ENCODE data around the gene SEC14L2. TPM values are rescaled to one million over a fixed set of nuclear protein-coding genes. Genes with fewer than 3 reads are reported as not detected.

Gene SEC14L2
- polyA plus RNA-seq, 2 of the 4 experiments (the other 2 are of a cell fraction), result 12.8 to 15.2 TPM

GRCh38 chr22:30474121-30474520, 77.3 kb downstream of the SEC14L2 start (continued):
- TF ChIP-seq REST (IDR thresholded peaks at IDR 0.05), result no peak
- TF ChIP-seq USF2 (IDR thresholded peaks at IDR 0.05), result no peak
- TF ChIP-seq ZSCAN20 (CRISPR knock-in tag; IDR thresholded peaks at IDR 0.05), result no peak
- no peak for TF ChIP-seq POLR2A (IDR thresholded peaks at IDR 0.05; ENCODE audit: low read length)
- no peak for TF ChIP-seq NPAS2 (CRISPR knock-in tag; IDR thresholded peaks at IDR 0.05; ENCODE audit: borderline replicate concordance)
- TF ChIP-seq CEBPB (IDR thresholded peaks at IDR 0.05), result no peak
- TF ChIP-seq TFCP2L1 (CRISPR knock-in tag; IDR thresholded peaks at IDR 0.05), result no peak
- TF ChIP-seq SMC3 (IDR thresholded peaks at IDR 0.05), result no peak

Small RNA genes within 50 kb of the gene (small RNA-seq; reads per million reads assigned to genes)
- 0 reads per million in 6 experiments for gene AC004832.3
- gene RNU6-564P, result 0 reads per million in 6 experiments

Other genes with a start within 250 kb of the SEC14L2 start
- 54.5 and 64.7 TPM in 2 replicates for gene LIF, start 150.3 kb upstream of the SEC14L2 start, polyA plus RNA-seq (2011; rRNA removed)
- gene LIF, start 150.3 kb upstream of the SEC14L2 start, polyA plus RNA-seq (2017; fragmentation: RNase III; extraction: RNeasy Plus Mini Kit Qiagen cat#74134 plus additional on column Dnase treatment), result 40.7 to 49.3 TPM (median 44.3 TPM) in 3 replicates
- gene OSM, start 130.2 kb upstream of the SEC14L2 start, polyA plus RNA-seq (2011; rRNA removed), result not detected in 2 replicates
- not detected in 3 replicates for gene OSM, start 130.2 kb upstream of the SEC14L2 start, polyA plus RNA-seq (2017; fragmentation: RNase III; extraction: RNeasy Plus Mini Kit Qiagen cat#74134 plus additional on column Dnase treatment)
- 11.3 and 12.2 TPM in 2 replicates for gene CASTOR1, start 107.5 kb upstream of the SEC14L2 start, polyA plus RNA-seq (2011; rRNA removed)
- 4.7 to 6.6 TPM (median 5.5 TPM) in 3 replicates for gene CASTOR1, start 107.5 kb upstream of the SEC14L2 start, polyA plus RNA-seq (2017; fragmentation: RNase III; extraction: RNeasy Plus Mini Kit Qiagen cat#74134 plus additional on column Dnase treatment)
- 5.4 and 5.8 TPM in 2 replicates for gene TBC1D10A, start 70.1 kb upstream of the SEC14L2 start, polyA plus RNA-seq (2011; rRNA removed)
- 6.8 to 9.0 TPM (median 8.7 TPM) in 3 replicates for gene TBC1D10A, start 70.1 kb upstream of the SEC14L2 start, polyA plus RNA-seq (2017; fragmentation: RNase III; extraction: RNeasy Plus Mini Kit Qiagen cat#74134 plus additional on column Dnase treatment)
- gene SF3A1, start 40.1 kb upstream of the SEC14L2 start, polyA plus RNA-seq (2011; rRNA removed), result 47.0 and 86.1 TPM in 2 replicates
- 45.4 to 57.9 TPM (median 48.6 TPM) in 3 replicates for gene SF3A1, start 40.1 kb upstream of the SEC14L2 start, polyA plus RNA-seq (2017; fragmentation: RNase III; extraction: RNeasy Plus Mini Kit Qiagen cat#74134 plus additional on column Dnase treatment)
- gene CCDC157, start 40.0 kb upstream of the SEC14L2 start, polyA plus RNA-seq (2011; rRNA removed), result 1.4 and 2.1 TPM in 2 replicates
- 2.1 to 2.6 TPM (median 2.5 TPM) in 3 replicates for gene CCDC157, start 40.0 kb upstream of the SEC14L2 start, polyA plus RNA-seq (2017; fragmentation: RNase III; extraction: RNeasy Plus Mini Kit Qiagen cat#74134 plus additional on column Dnase treatment)
- 16.4 and 19.0 TPM in 2 replicates for gene RNF215, start 9.6 kb upstream of the SEC14L2 start, polyA plus RNA-seq (2011; rRNA removed)
- 18.4 to 23.5 TPM (median 19.5 TPM) in 3 replicates for gene RNF215, start 9.6 kb upstream of the SEC14L2 start, polyA plus RNA-seq (2017; fragmentation: RNase III; extraction: RNeasy Plus Mini Kit Qiagen cat#74134 plus additional on column Dnase treatment)
- gene MTFP1, start 28.8 kb downstream of the SEC14L2 start, polyA plus RNA-seq (2011; rRNA removed), result 23.8 and 24.9 TPM in 2 replicates
- 50.3 to 52.5 TPM (median 52.0 TPM) in 3 replicates for gene MTFP1, start 28.8 kb downstream of the SEC14L2 start, polyA plus RNA-seq (2017; fragmentation: RNase III; extraction: RNeasy Plus Mini Kit Qiagen cat#74134 plus additional on column Dnase treatment)
- gene SEC14L3, start 75.0 kb downstream of the SEC14L2 start, polyA plus RNA-seq (2011; rRNA removed), result 0.05 TPM in 1 of 2 replicates, not detected in the other
- 0.04 TPM in 1 of 3 replicates, not detected in the others for gene SEC14L3, start 75.0 kb downstream of the SEC14L2 start, polyA plus RNA-seq (2017; fragmentation: RNase III; extraction: RNeasy Plus Mini Kit Qiagen cat#74134 plus additional on column Dnase treatment)
- gene SEC14L4, start 108.7 kb downstream of the SEC14L2 start, polyA plus RNA-seq (2011; rRNA removed), result 6.7 and 8.8 TPM in 2 replicates
- gene SEC14L4, start 108.7 kb downstream of the SEC14L2 start, polyA plus RNA-seq (2017; fragmentation: RNase III; extraction: RNeasy Plus Mini Kit Qiagen cat#74134 plus additional on column Dnase treatment), result 7.7 to 10.0 TPM (median 9.3 TPM) in 3 replicates
- not detected in 2 replicates for gene SEC14L6, start 149.7 kb downstream of the SEC14L2 start, polyA plus RNA-seq (2011; rRNA removed)
- gene SEC14L6, start 149.7 kb downstream of the SEC14L2 start, polyA plus RNA-seq (2017; fragmentation: RNase III; extraction: RNeasy Plus Mini Kit Qiagen cat#74134 plus additional on column Dnase treatment), result not detected in 3 replicates
- 8.7 and 10.8 TPM in 2 replicates for gene GAL3ST1, start 177.6 kb downstream of the SEC14L2 start, polyA plus RNA-seq (2011; rRNA removed)
- 10.4 to 14.0 TPM (median 12.5 TPM) in 3 replicates for gene GAL3ST1, start 177.6 kb downstream of the SEC14L2 start, polyA plus RNA-seq (2017; fragmentation: RNase III; extraction: RNeasy Plus Mini Kit Qiagen cat#74134 plus additional on column Dnase treatment)
- gene PES1, start 194.9 kb downstream of the SEC14L2 start, polyA plus RNA-seq (2011; rRNA removed), result 107 and 131 TPM in 2 replicates
- gene PES1, start 194.9 kb downstream of the SEC14L2 start, polyA plus RNA-seq (2017; fragmentation: RNase III; extraction: RNeasy Plus Mini Kit Qiagen cat#74134 plus additional on column Dnase treatment), result 111 to 116 TPM (median 111 TPM) in 3 replicates
- 4.3 and 5.6 TPM in 2 replicates for gene TCN2, start 210.2 kb downstream of the SEC14L2 start, polyA plus RNA-seq (2011; rRNA removed)
- 3.8 to 4.2 TPM (median 3.9 TPM) in 3 replicates for gene TCN2, start 210.2 kb downstream of the SEC14L2 start, polyA plus RNA-seq (2017; fragmentation: RNase III; extraction: RNeasy Plus Mini Kit Qiagen cat#74134 plus additional on column Dnase treatment)
- 1.9 and 2.0 TPM in 2 replicates for gene SLC35E4, start 238.8 kb downstream of the SEC14L2 start, polyA plus RNA-seq (2011; rRNA removed)
- 3.0 to 3.3 TPM (median 3.3 TPM) in 3 replicates for gene SLC35E4, start 238.8 kb downstream of the SEC14L2 start, polyA plus RNA-seq (2017; fragmentation: RNase III; extraction: RNeasy Plus Mini Kit Qiagen cat#74134 plus additional on column Dnase treatment)